ENCODE measurements around the gene CLDN19. TPM values are rescaled to one million over a fixed set of nuclear protein-coding genes. Genes with fewer than 3 reads are reported as not detected.

The CLDN19 gene
- total and polyA plus RNA-seq, 10 donors: 0.26 to 0.28 TPM; not detected in 8

DNA sequence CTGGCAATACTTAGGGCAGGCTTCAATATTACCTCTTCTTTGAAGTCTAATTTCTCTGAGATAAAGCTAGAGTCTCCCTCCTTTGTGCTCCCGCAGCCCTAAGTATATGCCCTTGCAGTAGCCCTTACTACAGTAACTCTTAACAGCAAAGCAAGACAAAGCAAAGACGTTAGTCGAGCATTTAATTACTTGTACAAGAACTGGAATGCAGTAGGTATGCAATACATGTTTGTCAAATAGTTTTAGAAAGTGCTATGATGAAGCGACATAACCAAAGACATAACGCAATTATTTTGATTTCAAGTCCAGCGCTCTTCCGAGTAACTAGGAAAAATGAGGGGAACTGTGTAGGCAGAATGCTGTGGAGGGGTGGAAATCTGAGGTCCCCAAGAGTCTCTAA is 25.2 kb upstream of the CLDN19 start:
- Histone ChIP-seq H3K27me3 (replicated peaks in 1 of 7) (no peaks in the 10 kb centered on the region), H3K9me3 (no peaks in the 10 kb centered on the region), H3K27ac (peak overlapping the region in 6 of 8 donors; percentile 82 to 95 (median 92)), H3K36me3 (peaks cover 0 to 23% (median 6%) of the 10 kb centered on the region in 6 donors), H3K4me1 (peaks cover 27 to 75% (median 51%) of the 10 kb centered on the region in 6 donors), H3K4me3 (peak overlapping the region; percentile 75 to 99 (median 93))
- TF ChIP-seq POLR2AphosphoS5 (IDR thresholded peaks at IDR 0.05) (no peak), POLR2A (IDR thresholded peaks at IDR 0.05) (no peak)
- TF ChIP-seq, protein P1, sequence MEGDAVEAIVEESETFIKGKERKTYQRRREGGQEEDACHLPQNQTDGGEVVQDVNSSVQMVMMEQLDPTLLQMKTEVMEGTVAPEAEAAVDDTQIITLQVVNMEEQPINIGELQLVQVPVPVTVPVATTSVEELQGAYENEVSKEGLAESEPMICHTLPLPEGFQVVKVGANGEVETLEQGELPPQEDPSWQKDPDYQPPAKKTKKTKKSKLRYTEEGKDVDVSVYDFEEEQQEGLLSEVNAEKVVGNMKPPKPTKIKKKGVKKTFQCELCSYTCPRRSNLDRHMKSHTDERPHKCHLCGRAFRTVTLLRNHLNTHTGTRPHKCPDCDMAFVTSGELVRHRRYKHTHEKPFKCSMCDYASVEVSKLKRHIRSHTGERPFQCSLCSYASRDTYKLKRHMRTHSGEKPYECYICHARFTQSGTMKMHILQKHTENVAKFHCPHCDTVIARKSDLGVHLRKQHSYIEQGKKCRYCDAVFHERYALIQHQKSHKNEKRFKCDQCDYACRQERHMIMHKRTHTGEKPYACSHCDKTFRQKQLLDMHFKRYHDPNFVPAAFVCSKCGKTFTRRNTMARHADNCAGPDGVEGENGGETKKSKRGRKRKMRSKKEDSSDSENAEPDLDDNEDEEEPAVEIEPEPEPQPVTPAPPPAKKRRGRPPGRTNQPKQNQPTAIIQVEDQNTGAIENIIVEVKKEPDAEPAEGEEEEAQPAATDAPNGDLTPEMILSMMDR (IDR thresholded peaks at IDR 0.05 in 8 of 11, conservative IDR thresholded peaks at IDR 0.05 in 3 of 11): no peak
- no peak for DNase-seq
- intact Hi-C loops (cut with DNase I; ENCODE audit: low total_unique reads): loop anchor here (10.0 kb wide), 1 partner anchor 80 kb away; the partner anchor contains the start of gene YBX1
- 48 to 63% (median 54%) methylated on average over 7 of the region's 7 CpGs for WGBS, 5 donors

DNA sequence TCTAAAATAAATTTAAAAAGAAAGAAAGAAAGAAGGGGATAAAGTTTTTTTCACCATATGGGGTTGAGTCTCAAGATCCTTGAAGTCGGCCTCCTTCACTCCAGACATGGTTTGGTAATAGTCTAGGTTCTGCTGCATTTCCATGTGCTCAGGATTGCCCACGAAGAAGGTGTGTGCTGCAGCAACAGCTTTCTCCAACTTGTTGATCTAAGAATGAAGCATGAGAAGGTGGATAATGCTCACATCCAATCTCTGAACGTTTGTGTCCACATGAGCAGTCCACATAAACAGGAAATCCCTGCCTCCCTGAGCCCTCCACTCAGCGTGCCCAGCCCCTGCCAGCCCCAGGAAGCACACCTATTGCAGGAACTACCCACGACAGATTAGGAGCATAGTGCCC is 22.2 kb upstream of the CLDN19 start:
- Histone ChIP-seq H3K4me3 (no peak overlapping the region), H3K36me3 (peaks cover 6 to 53% (median 28%) of the 10 kb centered on the region in 6 donors), H3K9me3 (no peaks in the 10 kb centered on the region), H3K27ac (no peak overlapping the region), H3K27me3 (replicated peaks in 1 of 7) (no peaks in the 10 kb centered on the region), H3K4me1 (peaks cover 11 to 63% (median 30%) of the 10 kb centered on the region in 6 donors)
- DNase-seq: no peak
- 49 to 62% (median 50%) methylated on average over 5 of the region's 5 CpGs for WGBS, 5 donors
- TF ChIP-seq POLR2AphosphoS5 (IDR thresholded peaks at IDR 0.05) (no peak), POLR2A (IDR thresholded peaks at IDR 0.05) (no peak)
- TF ChIP-seq, protein P1 (IDR thresholded peaks at IDR 0.05 in 8 of 11, conservative IDR thresholded peaks at IDR 0.05 in 3 of 11): no peak
- intact Hi-C loops (cut with DNase I; ENCODE audit: low total_unique reads): loop anchor here (10.0 kb wide), 1 partner anchor 77 kb away; the partner anchor contains the start of gene YBX1

DNA sequence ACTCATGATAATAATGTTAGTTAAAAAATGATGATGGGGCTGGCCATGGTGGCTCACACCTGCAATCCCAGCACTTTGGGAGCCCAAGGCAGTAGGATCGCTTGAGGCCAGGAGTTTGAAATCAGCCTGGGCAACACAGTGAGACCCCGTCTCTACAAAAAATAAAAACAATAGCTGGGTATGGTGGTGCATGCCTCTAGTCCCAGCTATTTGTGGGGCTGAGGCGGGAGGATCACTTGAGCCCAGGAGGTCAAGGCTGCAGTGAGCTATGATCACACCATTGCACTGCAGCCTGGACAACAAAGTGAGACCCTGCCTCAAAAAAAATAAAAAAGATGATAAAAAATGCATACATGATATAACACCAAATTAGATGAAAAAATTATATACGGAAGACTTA is 21.5 kb upstream of the CLDN19 start:
- TF ChIP-seq, protein P1 (IDR thresholded peaks at IDR 0.05 in 8 of 11, conservative IDR thresholded peaks at IDR 0.05 in 3 of 11): no peak
- no peak for TF ChIP-seq POLR2A (IDR thresholded peaks at IDR 0.05)
- TF ChIP-seq POLR2AphosphoS5 (IDR thresholded peaks at IDR 0.05): no peak
- peaks cover 6 to 60% (median 32%) of the 10 kb centered on the region in 6 donors for H3K36me3 ChIP-seq
- no peak for DNase-seq
- no peaks in the 10 kb centered on the region for H3K9me3 ChIP-seq
- H3K27me3 ChIP-seq (replicated peaks in 1 of 7): no peaks in the 10 kb centered on the region
- intact Hi-C loops (cut with DNase I; ENCODE audit: low total_unique reads): loop anchor here (10.0 kb wide), 1 partner anchor 77 kb away; the partner anchor contains the start of gene YBX1
- no peak overlapping the region for H3K27ac ChIP-seq
- H3K4me1 ChIP-seq: peaks cover 13 to 69% (median 33%) of the 10 kb centered on the region in 6 donors
- 86 to 97% (median 94%) methylated on average over 4 of the region's 4 CpGs for WGBS, 5 donors
- no peak overlapping the region for H3K4me3 ChIP-seq

DNA sequence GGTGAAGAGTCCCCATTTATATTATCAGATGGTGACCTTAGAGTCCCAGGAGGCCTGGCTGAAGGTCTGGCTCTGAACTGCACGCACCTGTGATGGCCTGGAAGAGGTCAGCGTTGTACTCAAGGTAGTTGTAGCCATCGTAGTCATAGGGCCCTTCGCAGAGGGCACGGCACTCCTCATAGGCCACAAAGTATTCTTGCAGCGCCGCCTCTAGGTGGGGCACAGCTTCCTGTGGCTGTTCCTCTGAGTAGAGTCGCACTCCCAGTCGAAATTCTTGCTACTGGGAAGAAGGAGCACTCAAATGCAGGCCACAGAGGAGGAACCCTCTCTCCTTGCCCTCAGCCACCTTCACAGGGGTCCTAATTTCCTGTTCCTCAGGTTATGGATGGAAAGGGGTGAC is 19.1 kb upstream of the CLDN19 start:
- peaks cover 0 to 50% (median 15%) of the 10 kb centered on the region in 6 donors for H3K4me1 ChIP-seq
- intact Hi-C loops (cut with DNase I; ENCODE audit: low total_unique reads): no loop called here
- no peak overlapping the region for H3K4me3 ChIP-seq
- H3K27me3 ChIP-seq (replicated peaks in 1 of 7): no peaks in the 10 kb centered on the region
- H3K9me3 ChIP-seq: no peaks in the 10 kb centered on the region
- H3K27ac ChIP-seq: peak overlapping the region in 3 of 8 donors; percentile 3 to 15 (median 14)
- TF ChIP-seq POLR2A (IDR thresholded peaks at IDR 0.05) (no peak), POLR2AphosphoS5 (IDR thresholded peaks at IDR 0.05) (no peak)
- TF ChIP-seq, protein P1 (IDR thresholded peaks at IDR 0.05 in 8 of 11, conservative IDR thresholded peaks at IDR 0.05 in 3 of 11): no peak
- 54 to 73% (median 62%) methylated on average over 7 to 9 of the region's 9 CpGs for WGBS, 5 donors
- peaks cover 8 to 84% (median 56%) of the 10 kb centered on the region in 6 donors for H3K36me3 ChIP-seq
- DNase-seq: no peak
